ENCODE data around the gene IL1RAPL1. TPM values are rescaled to one million over a fixed set of nuclear protein-coding genes. Genes with fewer than 3 reads are reported as not detected.

Gene IL1RAPL1
- total and polyA plus RNA-seq, 2 donors (not counting 1 experiment from before 2014, with no cell fraction given), result 0.25 to 2.8 TPM

DNA sequence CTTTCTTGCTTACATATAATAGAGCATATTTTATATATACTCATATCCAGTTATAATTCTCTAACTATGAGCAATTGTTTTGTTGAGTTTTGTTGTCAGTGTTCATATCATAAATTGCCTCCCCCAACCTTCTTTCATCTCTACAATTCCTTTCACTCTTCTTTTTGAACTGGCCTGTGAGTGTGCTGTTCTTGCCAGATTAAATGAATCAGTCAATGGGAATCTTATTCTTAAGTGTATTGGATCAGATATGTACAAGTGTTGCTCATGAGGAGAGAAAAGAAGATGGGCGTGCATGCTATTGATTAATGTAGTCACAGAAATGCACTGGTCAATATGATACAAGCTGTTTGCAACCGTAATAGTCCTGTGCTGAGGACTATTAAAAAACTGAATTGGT, 900.0 kb downstream of the IL1RAPL1 start:
- no peaks in the 10 kb centered on the region for H3K4me1 ChIP-seq (ENCODE audit: control insufficient read depth, extremely low read depth, insufficient read depth, low read length)
- DNase-seq (ENCODE audit: low read depth in 2 of 2), result peak in 1 of 2 donors; percentile 43
- H3K4me2 ChIP-seq (ENCODE audit: extremely low read depth, insufficient read depth, low read length), result no peak overlapping the region
- H2AFZ ChIP-seq (ENCODE audit: low read length), result no peak overlapping the region
- H3K27me3 ChIP-seq (ENCODE audit: control insufficient read depth, insufficient read depth, low read length), result no peaks in the 10 kb centered on the region
- H3K9me3 ChIP-seq (ENCODE audit: control insufficient read depth, insufficient read depth, low read depth, low read length), result no peaks in the 10 kb centered on the region
- H3K4me3 ChIP-seq (replicated peaks in 1 of 4; ENCODE audit: control extremely low read depth in 1 of 4, insufficient read depth in 1 of 4, low read depth in 3 of 4, low read length in 4 of 4), result no peak overlapping the region
- TF ChIP-seq EZH2 (IDR thresholded peaks at IDR 0.05; ENCODE audit: low read length, missing control alignments), result no peak
- TF ChIP-seq CTCF (conservative IDR thresholded peaks at IDR 0.05 in 1 of 2, IDR thresholded peaks at IDR 0.05 in 1 of 2; ENCODE audit: low read depth in 1 of 2, low read length in 2 of 2), result no peak
- H3K9ac ChIP-seq (ENCODE audit: insufficient read depth, low read length), result no peak overlapping the region
- no peaks in the 10 kb centered on the region for H3K79me2 ChIP-seq (ENCODE audit: control insufficient read depth, insufficient read depth, low read length)
- no peaks in the 10 kb centered on the region for H3K36me3 ChIP-seq (ENCODE audit: control insufficient read depth, insufficient read depth, low read length)
- no peak overlapping the region for H3K27ac ChIP-seq (ENCODE audit: insufficient read depth, low read length)
- no peaks in the 10 kb centered on the region for H4K20me1 ChIP-seq (ENCODE audit: control insufficient read depth, extremely low read depth, insufficient read depth, low read length)

DNA sequence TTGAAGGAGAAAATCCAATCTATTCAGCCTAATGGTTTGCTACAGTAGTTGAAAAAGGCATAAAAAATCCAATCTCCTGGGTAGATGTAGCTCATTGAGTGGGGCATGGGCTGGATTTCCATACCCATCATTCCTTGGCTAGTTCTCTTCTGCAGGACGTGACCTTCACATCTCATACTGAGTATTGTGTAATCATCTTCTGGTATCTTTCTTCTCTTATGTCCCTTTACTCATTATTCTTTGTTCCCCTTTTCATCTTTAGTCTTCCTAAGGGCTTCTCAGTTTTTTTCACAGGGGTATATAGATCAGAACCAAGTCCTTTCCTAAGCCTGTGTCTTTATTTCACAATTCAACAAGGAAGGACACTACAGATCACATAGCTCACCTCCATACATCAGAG, 900.5 kb downstream of the IL1RAPL1 start:
- Histone ChIP-seq H3K27ac (ENCODE audit: insufficient read depth, low read length) (no peak overlapping the region), H3K4me1 (ENCODE audit: control insufficient read depth, extremely low read depth, insufficient read depth, low read length) (no peaks in the 10 kb centered on the region), H3K27me3 (ENCODE audit: control insufficient read depth, insufficient read depth, low read length) (no peaks in the 10 kb centered on the region), H3K4me3 (replicated peaks in 1 of 4; ENCODE audit: control extremely low read depth in 1 of 4, insufficient read depth in 1 of 4, low read depth in 3 of 4, low read length in 4 of 4) (no peak overlapping the region), H3K9me3 (ENCODE audit: control insufficient read depth, insufficient read depth, low read depth, low read length) (no peaks in the 10 kb centered on the region), H3K4me2 (ENCODE audit: extremely low read depth, insufficient read depth, low read length) (no peak overlapping the region), H3K79me2 (ENCODE audit: control insufficient read depth, insufficient read depth, low read length) (no peaks in the 10 kb centered on the region), H3K9ac (ENCODE audit: insufficient read depth, low read length) (no peak overlapping the region), H3K36me3 (ENCODE audit: control insufficient read depth, insufficient read depth, low read length) (no peaks in the 10 kb centered on the region), H4K20me1 (ENCODE audit: control insufficient read depth, extremely low read depth, insufficient read depth, low read length) (no peaks in the 10 kb centered on the region), H2AFZ (ENCODE audit: low read length) (no peak overlapping the region)
- DNase-seq (ENCODE audit: low read depth in 2 of 2), result no peak
- TF ChIP-seq CTCF (conservative IDR thresholded peaks at IDR 0.05 in 1 of 2, IDR thresholded peaks at IDR 0.05 in 1 of 2; ENCODE audit: low read depth in 1 of 2, low read length in 2 of 2) (no peak), EZH2 (IDR thresholded peaks at IDR 0.05; ENCODE audit: low read length, missing control alignments) (no peak)

DNA sequence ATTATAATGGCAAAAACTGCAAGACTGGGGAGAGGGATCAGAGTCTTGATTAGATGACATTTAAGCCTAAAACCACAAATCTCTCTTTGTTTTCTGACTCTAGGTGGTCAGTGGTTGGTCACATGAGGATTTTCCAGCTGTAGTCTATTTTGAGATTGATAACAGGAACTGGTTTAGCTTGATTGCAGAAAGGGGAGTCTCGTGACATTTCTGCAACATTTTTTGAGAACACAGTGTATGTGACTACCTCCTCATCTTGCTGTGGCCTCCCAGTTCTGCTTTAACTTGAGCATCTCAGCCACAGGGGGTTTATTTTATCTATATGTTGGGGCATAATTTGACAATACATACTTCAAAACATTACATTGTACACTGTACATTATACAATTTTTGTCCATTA, 901.7 kb downstream of the IL1RAPL1 start:
- Histone ChIP-seq H3K9ac (ENCODE audit: insufficient read depth, low read length) (no peak overlapping the region), H3K4me3 (replicated peaks in 1 of 4; ENCODE audit: control extremely low read depth in 1 of 4, insufficient read depth in 1 of 4, low read depth in 3 of 4, low read length in 4 of 4) (no peak overlapping the region), H3K9me3 (ENCODE audit: control insufficient read depth, insufficient read depth, low read depth, low read length) (no peaks in the 10 kb centered on the region), H4K20me1 (ENCODE audit: control insufficient read depth, extremely low read depth, insufficient read depth, low read length) (no peaks in the 10 kb centered on the region), H3K79me2 (ENCODE audit: control insufficient read depth, insufficient read depth, low read length) (no peaks in the 10 kb centered on the region), H2AFZ (ENCODE audit: low read length) (no peak overlapping the region), H3K4me2 (ENCODE audit: extremely low read depth, insufficient read depth, low read length) (no peak overlapping the region), H3K4me1 (ENCODE audit: control insufficient read depth, extremely low read depth, insufficient read depth, low read length) (no peaks in the 10 kb centered on the region), H3K36me3 (ENCODE audit: control insufficient read depth, insufficient read depth, low read length) (no peaks in the 10 kb centered on the region), H3K27me3 (ENCODE audit: control insufficient read depth, insufficient read depth, low read length) (no peaks in the 10 kb centered on the region), H3K27ac (ENCODE audit: insufficient read depth, low read length) (no peak overlapping the region)
- TF ChIP-seq EZH2 (IDR thresholded peaks at IDR 0.05; ENCODE audit: low read length, missing control alignments) (no peak), CTCF (conservative IDR thresholded peaks at IDR 0.05 in 1 of 2, IDR thresholded peaks at IDR 0.05 in 1 of 2; ENCODE audit: low read depth in 1 of 2, low read length in 2 of 2) (no peak)
- DNase-seq (ENCODE audit: low read depth in 2 of 2), result no peak

Data from fibroblast of lung (primary cell).